ENCODE data around the gene TNFRSF19.

Gene TNFRSF19

DNA sequence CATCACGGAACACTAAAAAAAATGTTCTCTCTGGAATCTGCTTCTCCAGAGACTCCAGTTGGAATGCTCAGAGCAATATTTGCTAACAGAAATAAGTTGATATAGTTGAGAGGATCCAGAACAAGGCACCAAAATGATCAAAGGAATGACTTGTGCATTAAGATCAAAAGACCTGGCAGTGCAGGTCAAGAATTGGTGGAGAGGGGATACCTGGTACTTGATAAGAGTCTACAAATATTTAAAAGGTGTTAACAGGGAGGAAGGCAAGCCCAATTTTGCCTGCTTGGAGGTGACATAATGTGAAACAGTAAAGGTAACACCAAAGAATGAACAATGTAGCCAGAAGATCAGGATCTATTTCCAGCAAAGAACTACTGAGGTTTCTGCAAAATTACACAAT, 20.0 kb upstream of the TNFRSF19 start:
- DNase-seq, result no peak
- Histone ChIP-seq H3K14ac (ENCODE audit: low read length in 2 of 2) (no peak overlapping the region), H3K36me3 (ENCODE audit: control insufficient read depth in 1 of 2, insufficient read depth in 2 of 2, low read depth in 1 of 2, low read length in 2 of 2) (no peaks in the 10 kb centered on the region), H3K4me1 (ENCODE audit: control insufficient read depth, insufficient read depth, low read depth, low read length) (peaks cover 3% of the 10 kb centered on the region), H2BK12ac (ENCODE audit: low read length in 2 of 2) (no peak overlapping the region), H3K27me3 (ENCODE audit: control insufficient read depth in 1 of 2, insufficient read depth in 1 of 2, low read length in 2 of 2) (peaks cover 0 to 14% of the 10 kb centered on the region in 2 experiments), H3K4me3 (ENCODE audit: insufficient read depth in 1 of 2, low read depth in 1 of 2, low read length in 2 of 2) (no peak overlapping the region), H2AK5ac (ENCODE audit: low read length, severe bottlenecking) (no peak overlapping the region), H2BK15ac (ENCODE audit: low read depth, poor library complexity, severe bottlenecking) (no peak overlapping the region), H3K9ac (ENCODE audit: low read length) (no peak overlapping the region), H2BK5ac (ENCODE audit: low read depth, low read length, poor library complexity, severe bottlenecking) (no peak overlapping the region), H3K9me3 (ENCODE audit: control insufficient read depth, low read length) (no peaks in the 10 kb centered on the region), H3K27ac (ENCODE audit: low read length, poor library complexity, severe bottlenecking) (no peak overlapping the region), H4K8ac (ENCODE audit: low read length) (no peak overlapping the region), H3K79me1 (replicated peaks; ENCODE audit: low read length, poor library complexity, severe bottlenecking) (no peaks in the 10 kb centered on the region), H2AFZ (ENCODE audit: low read depth, low read length) (no peak overlapping the region), H3K18ac (ENCODE audit: low read depth in 1 of 2, low read length in 2 of 2) (no peak overlapping the region), H4K91ac (ENCODE audit: low read length) (no peak overlapping the region), H3K4me2 (ENCODE audit: low read length, poor library complexity, severe bottlenecking) (no peak overlapping the region), H3K23ac (ENCODE audit: low read length in 2 of 2) (no peak overlapping the region), H2BK120ac (ENCODE audit: low read depth, low read length) (no peak overlapping the region), H3K4ac (ENCODE audit: low read depth in 1 of 2, low read length in 2 of 2) (no peak overlapping the region)
- WGBS, result 100% methylated on average over 1 of the region's 1 CpG

DNA sequence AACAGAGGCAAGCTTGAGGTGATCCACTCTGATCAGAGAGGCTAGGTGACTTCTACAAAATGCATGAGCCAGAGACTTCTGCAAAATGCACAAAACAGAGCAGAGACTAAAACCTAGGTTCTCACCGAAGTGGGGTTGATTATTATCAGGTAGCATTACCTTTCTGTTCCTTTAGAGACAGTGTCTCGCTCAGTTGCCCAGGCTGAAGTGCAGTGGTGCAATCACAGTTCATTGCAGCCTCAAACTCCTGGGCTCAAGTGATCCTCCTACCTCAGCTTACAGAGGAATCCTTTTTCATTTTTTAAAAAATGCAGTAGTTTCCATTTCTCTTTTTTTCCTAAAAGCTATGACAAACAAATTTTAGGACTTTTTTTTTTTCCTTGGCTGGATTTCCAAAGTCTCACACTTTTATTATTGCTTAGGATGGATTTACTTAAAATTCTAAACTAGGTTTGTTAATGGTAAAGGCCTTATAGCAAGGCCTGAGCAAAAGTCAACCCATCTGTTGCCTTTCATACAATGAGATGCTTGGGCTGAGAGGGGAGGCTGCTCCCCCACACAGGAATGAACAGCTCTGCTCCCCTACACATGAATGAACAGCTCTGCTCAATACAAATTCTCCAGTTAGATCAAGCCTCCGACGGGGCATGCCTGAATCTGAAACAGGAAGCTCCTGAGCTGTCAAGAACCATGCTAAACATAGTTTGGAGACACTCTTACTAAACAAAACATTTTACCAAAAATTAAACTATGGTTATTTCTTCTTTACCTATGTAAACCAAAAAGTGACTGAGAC, 18.8 kb upstream of the TNFRSF19 start:
- peaks cover 0 to 17% of the 10 kb centered on the region in 2 experiments for H3K27me3 ChIP-seq (ENCODE audit: control insufficient read depth in 1 of 2, insufficient read depth in 1 of 2, low read length in 2 of 2)

DNA sequence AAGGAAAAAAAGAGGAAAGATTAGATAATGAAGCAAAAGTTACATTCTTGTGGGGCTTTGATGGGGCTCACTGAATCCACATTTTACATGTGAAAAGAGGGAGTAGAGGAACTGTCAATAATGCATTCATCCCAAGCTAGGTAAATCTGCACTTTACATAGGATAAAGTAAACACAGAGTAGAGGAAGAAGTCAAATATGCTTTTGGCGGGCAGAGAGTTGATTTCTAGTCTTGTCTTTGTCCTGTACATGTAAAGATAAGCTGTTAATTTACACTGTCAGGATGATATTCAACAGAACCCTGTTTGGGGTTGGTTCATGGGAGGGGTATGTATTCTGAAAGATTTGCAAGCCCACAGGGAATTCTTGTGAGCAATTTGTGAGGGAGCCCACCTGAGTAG, 18.0 kb upstream of the TNFRSF19 start:
- H3K9me3 ChIP-seq (ENCODE audit: control insufficient read depth, low read length), result no peaks in the 10 kb centered on the region
- H3K27me3 ChIP-seq (ENCODE audit: control insufficient read depth in 1 of 2, insufficient read depth in 1 of 2, low read length in 2 of 2), result peaks cover 0 to 17% of the 10 kb centered on the region in 2 experiments
- no peak overlapping the region for H2BK5ac ChIP-seq (ENCODE audit: low read depth, low read length, poor library complexity, severe bottlenecking)
- H3K9ac ChIP-seq (ENCODE audit: low read length), result no peak overlapping the region
- H2BK120ac ChIP-seq (ENCODE audit: low read depth, low read length), result no peak overlapping the region
- no peak overlapping the region for H2AFZ ChIP-seq (ENCODE audit: low read depth, low read length)
- H3K4me2 ChIP-seq (ENCODE audit: low read length, poor library complexity, severe bottlenecking), result no peak overlapping the region
- 21% methylated on average over 1 of the region's 1 CpG for WGBS
- H3K18ac ChIP-seq (ENCODE audit: low read depth in 1 of 2, low read length in 2 of 2), result no peak overlapping the region
- no peaks in the 10 kb centered on the region for H3K36me3 ChIP-seq (ENCODE audit: control insufficient read depth in 1 of 2, insufficient read depth in 2 of 2, low read depth in 1 of 2, low read length in 2 of 2)
- H4K91ac ChIP-seq (ENCODE audit: low read length), result no peak overlapping the region
- no peaks in the 10 kb centered on the region for H3K4me1 ChIP-seq (ENCODE audit: control insufficient read depth, insufficient read depth, low read depth, low read length)
- no peak for DNase-seq
- no peak overlapping the region for H3K23ac ChIP-seq (ENCODE audit: low read length in 2 of 2)
- H3K4ac ChIP-seq (ENCODE audit: low read depth in 1 of 2, low read length in 2 of 2), result no peak overlapping the region
- no peak overlapping the region for H3K4me3 ChIP-seq (ENCODE audit: insufficient read depth in 1 of 2, low read depth in 1 of 2, low read length in 2 of 2)
- no peak overlapping the region for H3K14ac ChIP-seq (ENCODE audit: low read length in 2 of 2)
- no peak overlapping the region for H2AK5ac ChIP-seq (ENCODE audit: low read length, severe bottlenecking)
- no peak overlapping the region for H3K27ac ChIP-seq (ENCODE audit: low read length, poor library complexity, severe bottlenecking)
- no peak overlapping the region for H4K8ac ChIP-seq (ENCODE audit: low read length)
- no peaks in the 10 kb centered on the region for H3K79me1 ChIP-seq (replicated peaks; ENCODE audit: low read length, poor library complexity, severe bottlenecking)
- no peak overlapping the region for H2BK12ac ChIP-seq (ENCODE audit: low read length in 2 of 2)
- no peak overlapping the region for H2BK15ac ChIP-seq (ENCODE audit: low read depth, poor library complexity, severe bottlenecking)

More for the DNA sequence above, 18.8 kb upstream of the TNFRSF19 start:
- no peak overlapping the region for H3K27ac ChIP-seq (ENCODE audit: low read length, poor library complexity, severe bottlenecking)
- H3K4me3 ChIP-seq (ENCODE audit: insufficient read depth in 1 of 2, low read depth in 1 of 2, low read length in 2 of 2), result no peak overlapping the region
- no peaks in the 10 kb centered on the region for H3K36me3 ChIP-seq (ENCODE audit: control insufficient read depth in 1 of 2, insufficient read depth in 2 of 2, low read depth in 1 of 2, low read length in 2 of 2)
- no peak overlapping the region for H3K4ac ChIP-seq (ENCODE audit: low read depth in 1 of 2, low read length in 2 of 2)
- no peak overlapping the region for H4K8ac ChIP-seq (ENCODE audit: low read length)
- H3K14ac ChIP-seq (ENCODE audit: low read length in 2 of 2), result no peak overlapping the region
- H2AK5ac ChIP-seq (ENCODE audit: low read length, severe bottlenecking), result no peak overlapping the region
- H3K9me3 ChIP-seq (ENCODE audit: control insufficient read depth, low read length), result no peaks in the 10 kb centered on the region
- no peak overlapping the region for H2BK15ac ChIP-seq (ENCODE audit: low read depth, poor library complexity, severe bottlenecking)
- H3K79me1 ChIP-seq (replicated peaks; ENCODE audit: low read length, poor library complexity, severe bottlenecking), result no peaks in the 10 kb centered on the region
- DNase-seq, result no peak
- H2BK120ac ChIP-seq (ENCODE audit: low read depth, low read length), result no peak overlapping the region
- no peak overlapping the region for H4K91ac ChIP-seq (ENCODE audit: low read length)
- peaks cover 3% of the 10 kb centered on the region for H3K4me1 ChIP-seq (ENCODE audit: control insufficient read depth, insufficient read depth, low read depth, low read length)
- no peak overlapping the region for H3K18ac ChIP-seq (ENCODE audit: low read depth in 1 of 2, low read length in 2 of 2)
- no peak overlapping the region for H3K23ac ChIP-seq (ENCODE audit: low read length in 2 of 2)
- 62% methylated on average over 4 of the region's 4 CpGs for WGBS
- H2BK12ac ChIP-seq (ENCODE audit: low read length in 2 of 2), result no peak overlapping the region
- no peak overlapping the region for H3K9ac ChIP-seq (ENCODE audit: low read length)
- H3K4me2 ChIP-seq (ENCODE audit: low read length, poor library complexity, severe bottlenecking), result no peak overlapping the region
- H2AFZ ChIP-seq (ENCODE audit: low read depth, low read length), result no peak overlapping the region
- H2BK5ac ChIP-seq (ENCODE audit: low read depth, low read length, poor library complexity, severe bottlenecking), result no peak overlapping the region

DNA sequence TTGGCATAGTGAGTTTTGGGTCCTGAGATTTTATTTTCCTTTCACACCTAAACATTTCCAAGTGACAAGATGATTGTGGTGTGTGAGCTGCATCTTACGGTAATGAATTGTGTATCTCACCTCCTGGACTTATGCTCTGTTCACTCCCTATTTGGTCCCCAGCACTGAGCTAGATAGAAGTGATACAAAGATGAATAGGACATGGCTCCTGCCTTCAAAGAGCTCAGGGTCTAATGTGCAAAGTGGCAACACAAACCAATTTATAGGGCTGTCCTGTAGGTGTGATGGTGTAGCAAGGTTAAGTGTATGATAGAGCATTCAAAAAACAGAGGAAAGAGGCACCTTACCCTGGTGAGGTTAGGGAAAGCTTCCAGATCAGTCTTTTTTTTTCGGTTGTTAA, 17.6 kb upstream of the TNFRSF19 start:
- Histone ChIP-seq H3K27me3 (ENCODE audit: control insufficient read depth in 1 of 2, insufficient read depth in 1 of 2, low read length in 2 of 2) (peaks cover 0 to 17% of the 10 kb centered on the region in 2 experiments), H3K9ac (ENCODE audit: low read length) (no peak overlapping the region), H3K4me2 (ENCODE audit: low read length, poor library complexity, severe bottlenecking) (no peak overlapping the region), H4K91ac (ENCODE audit: low read length) (no peak overlapping the region), H3K9me3 (ENCODE audit: control insufficient read depth, low read length) (no peaks in the 10 kb centered on the region), H2BK5ac (ENCODE audit: low read depth, low read length, poor library complexity, severe bottlenecking) (no peak overlapping the region), H3K14ac (ENCODE audit: low read length in 2 of 2) (no peak overlapping the region), H2BK120ac (ENCODE audit: low read depth, low read length) (no peak overlapping the region), H3K79me1 (replicated peaks; ENCODE audit: low read length, poor library complexity, severe bottlenecking) (no peaks in the 10 kb centered on the region), H3K23ac (ENCODE audit: low read length in 2 of 2) (no peak overlapping the region), H3K18ac (ENCODE audit: low read depth in 1 of 2, low read length in 2 of 2) (no peak overlapping the region), H2AFZ (ENCODE audit: low read depth, low read length) (no peak overlapping the region), H4K8ac (ENCODE audit: low read length) (no peak overlapping the region), H2AK5ac (ENCODE audit: low read length, severe bottlenecking) (no peak overlapping the region), H3K36me3 (ENCODE audit: control insufficient read depth in 1 of 2, insufficient read depth in 2 of 2, low read depth in 1 of 2, low read length in 2 of 2) (no peaks in the 10 kb centered on the region), H3K4ac (ENCODE audit: low read depth in 1 of 2, low read length in 2 of 2) (no peak overlapping the region), H2BK15ac (ENCODE audit: low read depth, poor library complexity, severe bottlenecking) (no peak overlapping the region), H2BK12ac (ENCODE audit: low read length in 2 of 2) (no peak overlapping the region), H3K27ac (ENCODE audit: low read length, poor library complexity, severe bottlenecking) (no peak overlapping the region), H3K4me1 (ENCODE audit: control insufficient read depth, insufficient read depth, low read depth, low read length) (no peaks in the 10 kb centered on the region), H3K4me3 (ENCODE audit: insufficient read depth in 1 of 2, low read depth in 1 of 2, low read length in 2 of 2) (no peak overlapping the region)
- no peak for DNase-seq
- 83% methylated on average over 1 of the region's 2 CpGs for WGBS

Data from mesenchymal stem cell (in vitro differentiated cells and primary cell).